ENCODE measurements around the gene DNMT3B. TPM values are rescaled to one million over a fixed set of nuclear protein-coding genes. Genes with fewer than 3 reads are reported as not detected.

The DNMT3B gene
- total and polyA plus RNA-seq, 2 experiments from 2014 or later = 711 to 2,222 TPM

DNA sequence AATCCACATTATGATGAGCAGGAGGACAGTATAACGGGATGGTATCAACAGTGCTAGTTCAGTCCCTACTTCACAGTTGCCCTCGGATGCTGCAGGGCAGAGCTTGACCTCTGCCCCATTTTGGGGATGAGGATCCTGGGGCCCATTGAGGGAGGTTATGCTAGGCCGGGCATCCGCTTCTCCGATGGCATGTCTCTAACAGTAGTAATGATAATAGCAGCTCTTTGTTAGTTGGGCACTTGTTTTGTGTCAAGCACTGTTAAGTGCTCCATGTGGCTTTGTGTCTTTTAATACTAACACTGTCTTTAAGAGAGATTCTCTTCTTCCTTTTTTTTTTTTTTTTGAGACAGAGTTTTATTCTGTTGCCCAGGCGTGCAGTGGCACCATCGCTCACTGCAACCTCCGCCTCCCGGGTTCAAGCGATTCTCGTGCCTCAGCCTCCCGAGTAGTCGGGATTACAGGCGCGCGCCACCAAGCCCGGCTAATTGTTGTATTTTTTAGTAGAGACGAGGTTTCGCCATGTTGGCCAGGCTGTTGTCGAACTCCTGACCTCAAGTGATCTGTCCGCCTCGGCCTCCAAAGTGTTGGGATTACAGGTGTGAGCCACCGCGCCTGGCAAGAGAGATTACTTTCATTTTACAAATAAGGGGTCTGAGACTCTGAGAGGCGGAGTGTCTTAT, 58.7 kb downstream of the DNMT3B start (continued):
- TF ChIP-seq, protein P1, sequence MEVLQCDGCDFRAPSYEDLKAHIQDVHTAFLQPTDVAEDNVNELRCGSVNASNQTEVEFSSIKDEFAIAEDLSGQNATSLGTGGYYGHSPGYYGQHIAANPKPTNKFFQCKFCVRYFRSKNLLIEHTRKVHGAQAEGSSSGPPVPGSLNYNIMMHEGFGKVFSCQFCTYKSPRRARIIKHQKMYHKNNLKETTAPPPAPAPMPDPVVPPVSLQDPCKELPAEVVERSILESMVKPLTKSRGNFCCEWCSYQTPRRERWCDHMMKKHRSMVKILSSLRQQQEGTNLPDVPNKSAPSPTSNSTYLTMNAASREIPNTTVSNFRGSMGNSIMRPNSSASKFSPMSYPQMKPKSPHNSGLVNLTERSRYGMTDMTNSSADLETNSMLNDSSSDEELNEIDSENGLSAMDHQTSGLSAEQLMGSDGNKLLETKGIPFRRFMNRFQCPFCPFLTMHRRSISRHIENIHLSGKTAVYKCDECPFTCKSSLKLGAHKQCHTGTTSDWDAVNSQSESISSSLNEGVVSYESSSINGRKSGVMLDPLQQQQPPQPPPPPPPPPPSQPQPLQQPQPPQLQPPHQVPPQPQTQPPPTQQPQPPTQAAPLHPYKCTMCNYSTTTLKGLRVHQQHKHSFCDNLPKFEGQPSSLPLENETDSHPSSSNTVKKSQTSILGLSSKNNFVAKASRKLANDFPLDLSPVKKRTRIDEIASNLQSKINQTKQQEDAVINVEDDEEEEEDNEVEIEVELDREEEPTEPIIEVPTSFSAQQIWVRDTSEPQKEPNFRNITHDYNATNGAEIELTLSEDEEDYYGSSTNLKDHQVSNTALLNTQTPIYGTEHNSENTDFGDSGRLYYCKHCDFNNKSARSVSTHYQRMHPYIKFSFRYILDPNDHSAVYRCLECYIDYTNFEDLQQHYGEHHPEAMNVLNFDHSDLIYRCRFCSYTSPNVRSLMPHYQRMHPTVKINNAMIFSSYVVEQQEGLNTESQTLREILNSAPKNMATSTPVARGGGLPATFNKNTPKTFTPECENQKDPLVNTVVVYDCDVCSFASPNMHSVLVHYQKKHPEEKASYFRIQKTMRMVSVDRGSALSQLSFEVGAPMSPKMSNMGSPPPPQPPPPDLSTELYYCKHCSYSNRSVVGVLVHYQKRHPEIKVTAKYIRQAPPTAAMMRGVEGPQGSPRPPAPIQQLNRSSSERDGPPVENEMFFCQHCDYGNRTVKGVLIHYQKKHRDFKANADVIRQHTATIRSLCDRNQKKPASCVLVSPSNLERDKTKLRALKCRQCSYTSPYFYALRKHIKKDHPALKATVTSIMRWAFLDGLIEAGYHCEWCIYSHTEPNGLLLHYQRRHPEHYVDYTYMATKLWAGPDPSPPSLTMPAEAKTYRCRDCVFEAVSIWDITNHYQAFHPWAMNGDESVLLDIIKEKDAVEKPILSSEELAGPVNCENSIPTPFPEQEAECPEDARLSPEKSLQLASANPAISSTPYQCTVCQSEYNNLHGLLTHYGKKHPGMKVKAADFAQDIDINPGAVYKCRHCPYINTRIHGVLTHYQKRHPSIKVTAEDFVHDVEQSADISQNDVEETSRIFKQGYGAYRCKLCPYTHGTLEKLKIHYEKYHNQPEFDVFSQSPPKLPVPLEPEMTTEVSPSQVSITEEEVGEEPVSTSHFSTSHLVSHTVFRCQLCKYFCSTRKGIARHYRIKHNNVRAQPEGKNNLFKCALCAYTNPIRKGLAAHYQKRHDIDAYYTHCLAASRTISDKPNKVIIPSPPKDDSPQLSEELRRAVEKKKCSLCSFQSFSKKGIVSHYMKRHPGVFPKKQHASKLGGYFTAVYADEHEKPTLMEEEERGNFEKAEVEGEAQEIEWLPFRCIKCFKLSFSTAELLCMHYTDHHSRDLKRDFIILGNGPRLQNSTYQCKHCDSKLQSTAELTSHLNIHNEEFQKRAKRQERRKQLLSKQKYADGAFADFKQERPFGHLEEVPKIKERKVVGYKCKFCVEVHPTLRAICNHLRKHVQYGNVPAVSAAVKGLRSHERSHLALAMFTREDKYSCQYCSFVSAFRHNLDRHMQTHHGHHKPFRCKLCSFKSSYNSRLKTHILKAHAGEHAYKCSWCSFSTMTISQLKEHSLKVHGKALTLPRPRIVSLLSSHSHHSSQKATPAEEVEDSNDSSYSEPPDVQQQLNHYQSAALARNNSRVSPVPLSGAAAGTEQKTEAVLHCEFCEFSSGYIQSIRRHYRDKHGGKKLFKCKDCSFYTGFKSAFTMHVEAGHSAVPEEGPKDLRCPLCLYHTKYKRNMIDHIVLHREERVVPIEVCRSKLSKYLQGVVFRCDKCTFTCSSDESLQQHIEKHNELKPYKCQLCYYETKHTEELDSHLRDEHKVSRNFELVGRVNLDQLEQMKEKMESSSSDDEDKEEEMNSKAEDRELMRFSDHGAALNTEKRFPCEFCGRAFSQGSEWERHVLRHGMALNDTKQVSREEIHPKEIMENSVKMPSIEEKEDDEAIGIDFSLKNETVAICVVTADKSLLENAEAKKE (CRISPR knock-in tag; IDR thresholded peaks at IDR 0.05) = no peak
- no peak for TF ChIP-seq EZH2 (IDR thresholded peaks at IDR 0.05; ENCODE audit: low read depth, unreplicated experiment)
- no peak for TF ChIP-seq CREB1 (CRISPR knock-in tag; IDR thresholded peaks at IDR 0.05; ENCODE audit: low read depth)
- TF ChIP-seq, protein P2, sequence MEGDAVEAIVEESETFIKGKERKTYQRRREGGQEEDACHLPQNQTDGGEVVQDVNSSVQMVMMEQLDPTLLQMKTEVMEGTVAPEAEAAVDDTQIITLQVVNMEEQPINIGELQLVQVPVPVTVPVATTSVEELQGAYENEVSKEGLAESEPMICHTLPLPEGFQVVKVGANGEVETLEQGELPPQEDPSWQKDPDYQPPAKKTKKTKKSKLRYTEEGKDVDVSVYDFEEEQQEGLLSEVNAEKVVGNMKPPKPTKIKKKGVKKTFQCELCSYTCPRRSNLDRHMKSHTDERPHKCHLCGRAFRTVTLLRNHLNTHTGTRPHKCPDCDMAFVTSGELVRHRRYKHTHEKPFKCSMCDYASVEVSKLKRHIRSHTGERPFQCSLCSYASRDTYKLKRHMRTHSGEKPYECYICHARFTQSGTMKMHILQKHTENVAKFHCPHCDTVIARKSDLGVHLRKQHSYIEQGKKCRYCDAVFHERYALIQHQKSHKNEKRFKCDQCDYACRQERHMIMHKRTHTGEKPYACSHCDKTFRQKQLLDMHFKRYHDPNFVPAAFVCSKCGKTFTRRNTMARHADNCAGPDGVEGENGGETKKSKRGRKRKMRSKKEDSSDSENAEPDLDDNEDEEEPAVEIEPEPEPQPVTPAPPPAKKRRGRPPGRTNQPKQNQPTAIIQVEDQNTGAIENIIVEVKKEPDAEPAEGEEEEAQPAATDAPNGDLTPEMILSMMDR (conservative IDR thresholded peaks at IDR 0.05; ENCODE audit: low read depth in 2 of 2) = no peak
- TF ChIP-seq, protein P3, sequence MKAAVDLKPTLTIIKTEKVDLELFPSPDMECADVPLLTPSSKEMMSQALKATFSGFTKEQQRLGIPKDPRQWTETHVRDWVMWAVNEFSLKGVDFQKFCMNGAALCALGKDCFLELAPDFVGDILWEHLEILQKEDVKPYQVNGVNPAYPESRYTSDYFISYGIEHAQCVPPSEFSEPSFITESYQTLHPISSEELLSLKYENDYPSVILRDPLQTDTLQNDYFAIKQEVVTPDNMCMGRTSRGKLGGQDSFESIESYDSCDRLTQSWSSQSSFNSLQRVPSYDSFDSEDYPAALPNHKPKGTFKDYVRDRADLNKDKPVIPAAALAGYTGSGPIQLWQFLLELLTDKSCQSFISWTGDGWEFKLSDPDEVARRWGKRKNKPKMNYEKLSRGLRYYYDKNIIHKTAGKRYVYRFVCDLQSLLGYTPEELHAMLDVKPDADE (IDR thresholded peaks at IDR 0.05) = no peak
- no peak for TF ChIP-seq NANOG (IDR thresholded peaks at IDR 0.05; ENCODE audit: borderline replicate concordance)
- TF ChIP-seq JUNB (IDR thresholded peaks at IDR 0.05; ENCODE audit: unreplicated experiment) = no peak
- TF ChIP-seq POLR2AphosphoS5 (IDR thresholded peaks at IDR 0.05; ENCODE audit: low read depth) = no peak
- no peak for TF ChIP-seq ZNF331 (CRISPR knock-in tag; IDR thresholded peaks at IDR 0.05; ENCODE audit: low read depth)
- no peak for TF ChIP-seq ZNF114 (CRISPR knock-in tag; IDR thresholded peaks at IDR 0.05)
- TF ChIP-seq STAT1 (IDR thresholded peaks at IDR 0.05; ENCODE audit: unreplicated experiment) = no peak

Measured in GM23338 (cell line).